DMS53 (cell line): ENCODE measurements around the gene SHFL.

ENCODE experiments used
- DNase-seq: peaks from one replicate; lab custom pipeline; 2025; lab: John Stamatoyannopoulos, UW

The SHFL gene

GRCh38 chr19:10134040-10134439 is 47.9 kb downstream of the SHFL start:
- DNase-seq = no peak

DNA sequence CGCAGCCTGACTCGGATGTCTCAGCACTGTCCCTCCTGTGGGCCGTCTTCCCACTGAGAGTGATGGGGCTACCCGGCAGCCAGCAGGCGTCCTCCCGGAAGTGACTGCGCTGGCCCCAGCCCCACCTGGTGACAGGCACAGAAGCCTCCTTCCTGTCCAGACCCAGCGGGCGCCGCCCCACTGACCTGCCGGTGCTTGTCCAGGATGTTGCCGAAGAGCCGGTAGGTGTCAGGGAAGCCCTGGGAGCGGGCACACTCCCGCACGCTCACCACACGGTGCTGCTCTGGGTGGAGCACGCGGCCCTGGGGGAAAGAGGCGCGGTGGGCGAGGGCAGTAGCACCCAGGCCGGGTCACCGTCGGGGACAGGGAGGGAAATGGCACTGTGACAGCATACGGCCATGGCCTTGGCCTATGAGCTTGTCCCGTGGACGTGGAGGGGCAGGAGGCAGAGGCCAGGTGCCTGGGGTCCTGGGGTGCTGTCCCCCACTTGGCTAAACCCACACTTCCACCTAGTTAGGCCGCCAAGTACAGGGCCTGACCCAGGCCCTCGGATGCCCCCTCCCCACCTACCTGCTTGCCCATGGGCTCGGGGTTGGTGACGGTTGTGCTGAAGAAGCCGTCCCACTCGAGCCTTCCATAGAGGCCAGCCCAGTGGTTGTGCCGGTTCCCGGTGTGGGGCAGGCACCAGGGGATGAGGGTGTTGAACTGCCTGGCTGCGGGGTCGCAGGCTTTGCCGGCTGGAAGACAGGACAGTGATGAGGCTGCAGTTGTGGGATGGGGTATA is 49.6 kb downstream of the SHFL start:
- no peak for DNase-seq

GRCh38 chr19:10136936-10137335 is 50.8 kb downstream of the SHFL start:
- DNase-seq = no peak

DNA sequence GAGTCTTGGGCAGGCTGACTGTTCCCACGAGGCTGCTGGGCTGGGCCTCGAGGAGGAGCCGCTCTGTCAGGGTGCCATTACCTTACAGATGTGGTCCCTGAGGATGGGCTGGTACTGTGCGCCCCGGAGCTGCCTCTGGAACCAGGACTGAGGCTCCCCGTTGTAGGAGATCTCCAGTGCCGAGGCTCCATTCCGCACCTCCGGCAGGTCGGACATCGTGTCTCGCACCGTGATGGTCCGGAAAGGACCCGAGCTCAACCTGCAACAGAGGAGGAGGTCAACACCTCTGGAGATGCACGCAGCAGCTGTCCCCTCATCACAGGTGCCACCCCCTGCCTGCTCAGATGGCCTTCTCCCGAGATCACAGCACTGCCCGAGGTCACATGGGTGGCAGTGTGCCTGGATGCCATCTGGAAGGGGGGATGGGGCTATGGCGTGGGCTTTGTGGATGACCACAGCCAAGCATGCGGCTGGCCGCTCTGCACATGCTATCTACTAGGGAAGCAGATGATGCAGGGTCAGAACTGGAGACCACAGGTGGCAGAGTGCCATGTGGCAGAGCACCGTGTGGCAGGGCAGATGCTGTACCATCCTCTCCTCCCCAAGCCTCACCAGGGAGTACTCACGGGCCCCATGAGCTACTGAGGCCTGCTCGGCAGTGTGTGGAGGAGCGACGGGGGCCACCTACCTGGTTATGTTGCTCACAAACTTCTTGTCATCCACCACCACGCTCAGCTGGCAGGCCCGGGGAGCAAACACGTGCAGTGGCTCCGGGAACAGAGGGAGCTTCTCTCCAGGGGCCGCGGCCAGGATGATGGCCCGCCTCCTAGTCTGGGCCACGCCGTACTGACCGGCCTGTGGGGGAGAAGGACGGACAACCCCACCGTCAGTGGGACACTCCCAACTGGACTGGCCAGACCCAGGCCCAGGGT is 51.9 kb downstream of the SHFL start:
- DNase-seq = no peak

- no peak for DNase-seq
These were observed 53.0 kb downstream of the SHFL start for GRCh38 chr19:10138879-10139795.

- DNase-seq = no peak
These were observed 53.8 kb downstream of the SHFL start for GRCh38 chr19:10139952-10140351.

DNA sequence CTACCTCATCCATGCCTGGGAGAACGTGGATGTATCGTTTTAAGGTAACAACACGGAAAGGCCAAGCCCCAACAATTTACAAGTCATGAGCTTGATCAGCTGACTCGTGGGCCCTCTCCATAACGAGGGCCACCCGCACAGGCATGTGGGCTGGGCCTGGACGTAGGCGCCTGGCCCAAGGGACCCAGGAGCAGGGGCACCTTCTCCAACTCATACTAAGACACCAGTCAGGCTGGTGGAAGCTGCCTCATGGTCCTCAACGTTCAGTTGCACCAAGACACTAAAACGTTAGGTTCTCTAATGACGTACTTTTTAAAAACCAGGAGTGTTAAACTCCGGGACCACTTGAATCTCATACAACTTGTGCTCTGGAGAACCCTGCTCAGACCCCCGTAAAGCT is 55.4 kb downstream of the SHFL start:
- no peak for DNase-seq

DNA sequence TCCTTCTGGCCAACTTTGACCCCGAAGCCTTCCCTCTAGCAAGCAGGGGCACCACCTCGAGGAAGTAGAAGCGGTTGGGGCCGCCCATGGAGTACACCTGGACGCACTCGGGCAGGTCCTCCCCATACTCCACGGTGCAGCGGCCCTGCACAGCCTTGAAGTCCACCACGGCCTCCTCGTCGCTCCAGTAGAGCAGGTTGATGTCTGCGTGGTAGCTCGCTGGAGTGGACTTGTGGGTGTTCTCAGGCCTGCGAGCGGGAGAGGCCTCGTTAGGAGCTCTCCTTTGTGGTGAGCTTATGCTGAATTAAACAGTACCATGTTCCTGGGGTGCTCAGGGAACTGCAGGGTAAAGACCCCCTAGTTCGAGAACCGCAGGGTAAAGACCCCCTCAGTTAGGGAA is 55.9 kb downstream of the SHFL start:
- no peak for DNase-seq
